Effector memory CD4-positive, alpha-beta T cell (primary cell): ENCODE measurements around the gene ASB1.

ENCODE experiments used
- DNase-seq, 3 donors: peaks; one replicate each; pipeline ENCODE4 v3.0.0-alpha.2; 2020
- H3K27ac ChIP-seq: 2 replicates; pipeline ENCODE4 v1.7.0; 2013; ENCODE audit warnings: mild to moderate bottlenecking, low read length, moderate library complexity; ENCODE audit not compliant: insufficient read depth, poor library complexity, severe bottlenecking
- H3K27me3 ChIP-seq: replicated peaks from 2 replicates; pipeline ENCODE4 v1.7.0; 2013; ENCODE audit warnings: mild to moderate bottlenecking, low read length; ENCODE audit not compliant: insufficient read depth, control insufficient read depth, poor library complexity, severe bottlenecking
- H3K36me3 ChIP-seq: 2 replicates; pipeline ENCODE4 v1.7.0; 2013; ENCODE audit warnings: mild to moderate bottlenecking, low read length, moderate library complexity; ENCODE audit not compliant: control insufficient read depth, insufficient read depth
- H3K4me1 ChIP-seq: 2 replicates; pipeline ENCODE4 v1.7.0; 2013; ENCODE audit warnings: low read length, mild to moderate bottlenecking; ENCODE audit not compliant: control insufficient read depth, insufficient read depth, poor library complexity, severe bottlenecking
- H3K4me3 ChIP-seq: 2 replicates; pipeline ENCODE4 v1.7.0; 2013; ENCODE audit warnings: low read length, low read depth, mild to moderate bottlenecking; ENCODE audit not compliant: insufficient read depth, poor library complexity, severe bottlenecking
- H3K9me3 ChIP-seq: 2 replicates; pipeline ENCODE4 v1.7.0; 2013; ENCODE audit warnings: mild to moderate bottlenecking, low read length, moderate library complexity; ENCODE audit not compliant: control insufficient read depth

ASB1 gene

DNA sequence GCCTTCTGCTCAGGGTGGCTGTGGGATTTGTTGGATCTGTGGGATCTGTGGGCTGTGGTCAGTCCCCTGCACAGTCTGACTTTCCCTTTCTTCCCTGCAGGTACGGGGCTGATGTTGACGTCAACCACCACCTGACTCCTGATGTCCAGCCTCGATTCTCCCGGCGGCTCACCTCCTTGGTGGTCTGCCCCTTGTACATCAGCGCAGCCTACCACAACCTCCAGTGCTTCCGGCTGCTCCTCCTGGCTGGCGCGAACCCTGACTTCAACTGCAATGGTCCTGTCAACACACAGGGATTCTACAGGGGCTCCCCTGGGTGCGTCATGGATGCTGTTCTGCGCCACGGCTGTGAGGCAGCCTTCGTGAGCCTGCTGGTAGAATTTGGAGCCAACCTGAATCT lies 17.5 kb downstream of the ASB1 start:
- no peaks in the 10 kb centered on the region for H3K27me3 ChIP-seq
- DNase-seq: no peak
- no peak overlapping the region for H3K27ac ChIP-seq
- H3K36me3 ChIP-seq: peaks cover 54% of the 10 kb centered on the region
- H3K4me3 ChIP-seq: no peak overlapping the region
- peaks cover 5% of the 10 kb centered on the region for H3K4me1 ChIP-seq
- H3K9me3 ChIP-seq: no peaks in the 10 kb centered on the region

DNA sequence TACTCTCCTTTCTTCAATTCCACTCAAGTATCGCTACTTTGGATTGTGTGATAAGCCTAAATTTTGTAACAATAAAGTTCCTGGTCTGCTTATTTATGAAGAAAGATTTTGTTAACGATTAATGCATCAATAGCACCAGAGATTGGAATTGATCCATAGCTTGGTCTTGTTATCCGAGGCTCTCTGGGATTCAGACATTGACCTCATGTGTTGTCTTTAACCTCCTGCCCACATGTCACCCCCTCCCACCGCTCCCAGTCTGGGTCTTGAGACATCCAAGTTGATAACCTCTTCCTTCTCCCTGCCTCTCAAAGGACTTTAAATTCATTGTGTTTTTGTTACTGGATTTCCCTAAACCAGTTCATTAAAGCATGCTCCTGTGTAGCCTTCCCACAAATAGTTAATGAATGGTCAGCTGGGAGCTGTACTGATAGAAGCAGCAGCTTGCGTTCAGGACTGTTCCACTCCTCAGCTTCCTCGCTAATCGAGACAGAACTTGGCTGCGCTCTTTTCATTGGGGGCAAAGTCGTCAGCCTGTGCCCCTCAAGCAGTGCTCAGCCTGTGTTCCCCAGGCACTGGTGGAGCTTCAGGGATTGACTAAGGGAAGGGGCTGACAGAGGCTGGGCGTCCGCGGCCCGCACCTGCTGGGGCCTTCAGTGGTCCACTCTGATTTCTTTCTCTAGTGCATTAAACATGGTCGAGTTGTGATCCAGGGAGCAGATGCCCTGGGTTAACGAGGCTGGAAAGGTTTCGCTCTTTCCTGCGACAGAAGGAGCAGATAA lies 18.9 kb downstream of the ASB1 start:
- H3K4me3 ChIP-seq: no peak overlapping the region
- H3K27me3 ChIP-seq: no peaks in the 10 kb centered on the region
- peaks cover 62% of the 10 kb centered on the region for H3K36me3 ChIP-seq

DNA sequence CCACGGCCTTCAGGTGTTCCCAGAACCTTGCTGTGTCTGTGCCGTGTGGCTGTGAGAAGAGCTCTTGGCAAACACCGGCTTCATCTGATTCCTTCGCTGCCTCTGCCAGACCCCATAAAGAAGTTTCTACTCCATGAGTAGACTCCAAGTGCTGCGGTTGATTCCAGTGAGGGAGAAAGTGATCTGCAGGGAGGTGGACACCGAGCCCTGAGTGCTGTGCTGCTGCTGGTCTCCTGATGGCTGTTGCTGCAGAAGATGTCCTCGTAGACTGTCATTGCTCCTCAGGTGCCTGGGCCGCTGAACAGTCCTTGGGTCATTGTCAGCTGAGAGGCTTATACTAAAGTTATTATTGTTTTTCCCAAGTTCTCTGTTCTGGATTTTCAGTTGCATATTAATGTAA lies 19.6 kb downstream of the ASB1 start:
- Histone ChIP-seq H3K27ac (no peak overlapping the region), H3K36me3 (peaks cover 68% of the 10 kb centered on the region), H3K4me1 (no peaks in the 10 kb centered on the region), H3K4me3 (no peak overlapping the region), H3K9me3 (no peaks in the 10 kb centered on the region), H3K27me3 (no peaks in the 10 kb centered on the region)
- DNase-seq: no peak

More for the DNA sequence above, 18.9 kb downstream of the ASB1 start:
- Histone ChIP-seq H3K4me1 (no peaks in the 10 kb centered on the region), H3K27ac (no peak overlapping the region), H3K9me3 (no peaks in the 10 kb centered on the region)
- DNase-seq: no peak

DNA sequence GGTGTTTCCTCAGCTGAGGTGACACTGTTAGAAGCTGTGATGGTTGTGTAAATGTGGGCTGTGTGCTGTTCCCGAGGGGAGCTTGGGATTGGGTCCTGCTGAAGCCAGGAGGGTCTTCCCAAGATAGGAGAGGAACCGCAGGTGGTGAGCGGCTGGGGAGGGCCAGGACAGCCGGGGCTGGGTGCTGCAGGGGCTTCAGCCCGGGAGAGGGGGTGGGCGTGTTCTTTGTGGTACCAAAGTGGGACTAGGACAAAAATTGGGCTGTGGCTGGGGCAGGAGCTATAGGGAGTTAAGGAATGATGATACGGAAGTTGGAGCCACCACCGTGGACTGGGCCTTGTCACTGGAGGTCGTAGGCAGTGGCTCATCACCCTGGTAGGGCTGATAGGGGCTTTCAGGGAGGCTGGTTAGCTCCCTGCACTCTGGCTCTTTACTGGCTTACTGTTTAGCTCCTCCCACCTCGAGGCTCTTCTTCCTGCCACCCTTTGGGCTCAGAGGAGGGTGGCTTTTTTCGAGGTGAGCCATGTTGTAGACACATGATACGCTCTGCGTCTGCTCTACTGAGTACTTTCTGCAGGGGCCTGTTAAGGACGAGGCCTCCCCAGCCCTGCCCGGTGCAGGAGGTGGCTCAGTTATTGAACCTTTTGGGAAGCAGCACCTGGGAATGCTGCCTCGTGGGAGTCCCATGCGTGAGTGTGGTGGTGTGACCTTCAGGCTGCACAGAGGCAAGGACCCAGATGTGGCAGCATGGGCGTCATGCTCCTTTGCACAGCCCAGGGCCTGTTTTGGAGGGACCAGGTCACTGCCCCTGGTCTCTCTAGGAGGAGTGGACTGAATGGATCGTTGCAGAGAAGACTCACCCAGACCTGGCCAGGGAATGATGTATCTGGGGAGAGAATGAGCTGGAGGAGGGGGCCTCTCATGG lies 21.6 kb downstream of the ASB1 start:
- Histone ChIP-seq H3K4me1 (no peaks in the 10 kb centered on the region), H3K4me3 (no peak overlapping the region), H3K36me3 (peaks cover 82% of the 10 kb centered on the region), H3K27ac (no peak overlapping the region), H3K27me3 (no peaks in the 10 kb centered on the region), H3K9me3 (no peaks in the 10 kb centered on the region)
- no peak for DNase-seq

DNA sequence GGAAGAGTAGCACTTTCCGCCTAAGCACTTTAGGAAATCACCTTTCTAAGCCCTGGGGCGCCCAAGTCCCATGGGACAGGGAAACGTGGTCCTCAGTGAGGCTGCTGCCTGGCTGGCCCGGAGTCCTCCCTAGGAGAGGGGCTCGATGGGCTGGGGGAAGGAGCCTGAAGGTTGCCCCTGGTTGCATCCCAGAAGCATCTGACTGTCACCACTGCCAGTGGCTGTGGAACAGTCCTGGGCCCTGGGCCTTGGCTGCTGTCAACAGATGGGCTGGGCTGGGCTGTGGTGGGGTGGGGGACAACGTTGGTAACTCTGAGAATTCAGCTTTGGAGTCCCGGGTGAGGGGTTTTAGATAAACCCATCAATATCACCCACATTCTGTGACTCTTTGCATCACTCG lies 22.5 kb downstream of the ASB1 start:
- DNase-seq: no peak
- Histone ChIP-seq H3K4me1 (no peaks in the 10 kb centered on the region), H3K27ac (no peak overlapping the region), H3K27me3 (no peaks in the 10 kb centered on the region), H3K4me3 (no peak overlapping the region), H3K36me3 (peaks cover 78% of the 10 kb centered on the region), H3K9me3 (no peaks in the 10 kb centered on the region)

DNA sequence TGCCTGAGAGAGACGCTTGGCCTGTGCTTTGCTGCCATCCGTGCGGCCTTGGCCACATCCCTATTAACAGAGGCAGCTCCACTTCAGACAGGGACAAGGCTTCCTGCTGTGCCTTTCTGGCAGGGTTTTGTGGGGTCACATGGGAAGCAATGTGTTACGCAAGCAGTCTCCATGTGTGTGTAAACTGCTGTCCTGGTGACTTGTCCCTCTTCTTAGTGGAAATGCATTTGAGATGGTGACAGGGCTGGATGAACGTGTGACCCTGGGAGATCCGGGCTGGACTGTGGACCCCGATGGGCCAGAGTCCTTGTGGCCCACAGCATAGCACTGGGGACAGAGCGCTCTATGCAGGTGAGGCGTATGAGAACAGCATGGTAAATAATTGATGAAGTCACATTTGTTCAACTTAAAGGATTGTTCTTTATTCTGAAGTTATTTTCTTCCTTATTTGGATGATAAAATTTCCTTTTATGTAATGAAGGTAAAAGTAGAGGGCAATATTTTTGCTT lies 23.2 kb downstream of the ASB1 start:
- H3K27ac ChIP-seq: no peak overlapping the region

DNA sequence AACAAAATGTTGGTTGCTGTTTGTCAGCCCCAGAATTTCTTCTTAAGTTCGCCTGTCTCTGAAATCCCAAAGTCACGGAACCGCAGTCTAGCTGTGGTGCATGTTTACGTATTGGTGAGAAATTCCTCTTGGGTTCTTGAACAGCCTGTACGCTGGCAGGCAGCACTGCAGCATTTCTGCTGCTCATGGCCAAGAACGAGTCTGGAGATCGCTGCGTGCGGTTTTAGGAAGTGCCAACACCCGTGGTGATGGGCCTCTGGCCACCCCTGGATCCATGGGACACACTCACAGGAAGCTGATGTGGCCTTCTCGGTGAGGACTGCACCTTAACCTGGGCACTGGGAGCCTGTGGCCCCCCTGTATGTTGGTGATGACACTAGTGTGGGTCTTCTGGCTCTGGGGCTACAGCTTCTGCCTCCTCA lies 23.7 kb downstream of the ASB1 start:
- no peak for DNase-seq
- Histone ChIP-seq H3K9me3 (no peaks in the 10 kb centered on the region), H3K36me3 (peaks cover 65% of the 10 kb centered on the region), H3K27ac (no peak overlapping the region), H3K4me3 (no peak overlapping the region), H3K27me3 (no peaks in the 10 kb centered on the region), H3K4me1 (no peaks in the 10 kb centered on the region)

More for the DNA sequence above, 23.2 kb downstream of the ASB1 start:
- H3K4me3 ChIP-seq: no peak overlapping the region
- H3K9me3 ChIP-seq: no peaks in the 10 kb centered on the region
- no peaks in the 10 kb centered on the region for H3K27me3 ChIP-seq
- no peak for DNase-seq
- peaks cover 70% of the 10 kb centered on the region for H3K36me3 ChIP-seq
- H3K4me1 ChIP-seq: no peaks in the 10 kb centered on the region

DNA sequence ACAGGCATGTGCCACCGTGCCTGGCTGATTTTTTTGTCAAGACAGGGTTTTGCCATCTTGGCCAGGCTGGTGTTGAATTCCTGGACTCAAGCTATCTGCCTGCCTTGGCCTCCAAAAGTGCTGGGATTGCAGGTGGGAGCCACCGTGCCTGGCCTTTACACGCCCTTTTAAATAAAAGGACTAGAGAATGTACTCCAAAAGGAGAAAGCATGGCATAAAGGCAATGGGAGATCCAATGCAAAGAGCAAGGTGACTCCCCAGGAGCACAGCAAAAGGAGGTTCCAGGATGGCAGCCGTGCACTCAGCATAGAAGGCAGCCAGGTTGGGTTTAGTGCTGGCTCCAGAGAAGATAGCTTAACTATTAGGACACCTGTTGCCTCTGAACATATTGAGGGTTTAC lies 27.1 kb downstream of the ASB1 start:
- H3K4me3 ChIP-seq: no peak overlapping the region

DNA sequence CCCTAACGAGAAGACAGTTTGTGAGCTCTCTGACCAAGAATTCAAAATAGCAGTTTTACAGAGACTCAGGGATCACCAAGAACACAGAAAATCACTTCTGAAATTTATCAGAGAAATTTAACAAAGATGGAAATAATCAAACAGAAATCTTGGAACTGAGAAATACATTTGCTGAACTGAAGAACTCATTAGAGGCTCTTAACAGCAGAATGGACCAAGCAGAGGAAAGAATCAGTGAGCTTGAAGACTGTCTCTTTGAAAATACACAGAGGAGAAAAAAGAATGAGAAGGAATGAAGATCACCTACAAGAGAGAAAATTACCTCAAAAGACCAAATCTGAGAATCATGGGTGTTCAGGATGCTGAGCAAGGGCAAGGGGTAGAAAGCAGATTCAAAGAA lies 29.7 kb downstream of the ASB1 start:
- H3K27me3 ChIP-seq: no peaks in the 10 kb centered on the region
- peaks cover 6% of the 10 kb centered on the region for H3K9me3 ChIP-seq
- H3K27ac ChIP-seq: no peak overlapping the region
- H3K36me3 ChIP-seq: peaks cover 13% of the 10 kb centered on the region
- no peaks in the 10 kb centered on the region for H3K4me1 ChIP-seq
- H3K4me3 ChIP-seq: no peak overlapping the region
- DNase-seq: no peak

More for the DNA sequence above, 27.1 kb downstream of the ASB1 start:
- Histone ChIP-seq H3K36me3 (peaks cover 32% of the 10 kb centered on the region), H3K27ac (no peak overlapping the region), H3K4me1 (no peaks in the 10 kb centered on the region), H3K27me3 (no peaks in the 10 kb centered on the region), H3K9me3 (peaks cover 6% of the 10 kb centered on the region)
- DNase-seq: no peak
